ENCODE results near the gene DR1. TPM values are rescaled to one million over a fixed set of nuclear protein-coding genes. Genes with fewer than 3 reads are reported as not detected.

The DR1 gene
- total RNA-seq, 3 donors from 2014 or later, result 45.1 to 50.3 (median 47.4) TPM

DNA sequence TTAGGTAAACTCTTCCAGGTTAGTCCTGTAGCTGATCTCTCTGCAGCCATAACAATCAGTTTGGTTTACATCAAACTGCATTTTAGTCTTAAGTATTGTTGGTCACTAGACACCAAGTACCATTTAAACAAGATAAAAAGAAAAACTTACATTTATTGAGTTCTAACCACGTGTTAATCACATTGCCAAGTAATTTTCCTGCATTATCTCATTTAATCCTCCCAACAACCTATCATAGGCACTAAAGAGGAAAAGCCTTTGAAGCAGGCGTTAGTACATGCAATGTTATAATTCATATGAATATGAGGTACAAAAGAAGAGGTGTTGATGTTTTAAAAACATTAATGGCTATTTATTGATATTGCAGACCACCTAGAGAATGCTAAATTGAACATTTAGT is 9.0 kb downstream of the DR1 start:
- no peak overlapping the region for H3K4me3 ChIP-seq
- ATAC-seq (no peak), DNase-seq (no peak)
- no peaks in the 10 kb centered on the region for H3K36me3 ChIP-seq (ENCODE audit: low read depth)
- H3K4me1 ChIP-seq (ENCODE audit: low read depth), result peaks cover 21% of the 10 kb centered on the region
- intact Hi-C loops (cut with DNase I, micrococcal nuclease), result no loop called here
- no peaks in the 10 kb centered on the region for H3K9me3 ChIP-seq
- TF ChIP-seq CTCF (IDR thresholded peaks at IDR 0.05), result no peak

- no peaks in the 10 kb centered on the region for H3K9me3 ChIP-seq
- intact Hi-C loops (cut with DNase I, micrococcal nuclease), result no loop called here
- H3K4me3 ChIP-seq, result no peak overlapping the region
- peaks cover 14% of the 10 kb centered on the region for H3K4me1 ChIP-seq (ENCODE audit: low read depth)
- no peak for ATAC-seq
- no peak for TF ChIP-seq CTCF (IDR thresholded peaks at IDR 0.05)
- DNase-seq, result no peak
- no peaks in the 10 kb centered on the region for H3K36me3 ChIP-seq (ENCODE audit: low read depth)
These were observed 11.5 kb downstream of the DR1 start for GRCh38 chr1:93357242-93357641.

- Histone ChIP-seq H3K9me3 (no peaks in the 10 kb centered on the region), H3K4me1 (ENCODE audit: low read depth) (peaks cover 14% of the 10 kb centered on the region), H3K4me3 (no peak overlapping the region), H3K36me3 (ENCODE audit: low read depth) (no peaks in the 10 kb centered on the region)
- ATAC-seq (no peak), DNase-seq (no peak)
- intact Hi-C loops (cut with DNase I, micrococcal nuclease), result no loop called here
- no peak for TF ChIP-seq CTCF (IDR thresholded peaks at IDR 0.05)
These were observed 12.6 kb downstream of the DR1 start for GRCh38 chr1:93358293-93358692.

GRCh38 chr1:93360111-93360510 is 14.4 kb downstream of the DR1 start:
- no peak overlapping the region for H3K4me3 ChIP-seq
- intact Hi-C loops (cut with DNase I, micrococcal nuclease), result no loop called here
- H3K36me3 ChIP-seq (ENCODE audit: low read depth), result no peaks in the 10 kb centered on the region
- H3K4me1 ChIP-seq (ENCODE audit: low read depth), result peaks cover 11% of the 10 kb centered on the region
- DNase-seq (no peak), ATAC-seq (peak; percentile 32)
- H3K9me3 ChIP-seq, result no peaks in the 10 kb centered on the region
- no peak for TF ChIP-seq CTCF (IDR thresholded peaks at IDR 0.05)

DNA sequence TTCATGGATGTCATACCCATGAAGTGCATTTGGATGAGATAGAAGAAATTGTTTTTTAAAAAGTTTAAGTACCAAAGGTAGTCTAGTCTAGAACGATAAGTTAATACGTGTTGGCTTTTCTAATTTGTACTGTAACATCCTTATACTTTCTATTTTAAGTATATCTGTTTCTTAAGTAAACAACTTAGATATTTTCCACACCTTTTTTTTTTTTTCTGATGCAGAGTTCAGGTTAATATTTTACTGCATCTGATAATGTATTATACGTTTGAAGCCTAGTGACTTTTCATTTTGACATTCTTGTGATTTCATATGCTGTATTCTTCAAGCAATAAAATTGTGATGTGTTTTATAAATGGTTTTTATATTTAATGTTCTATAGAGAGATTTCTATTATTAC is 16.5 kb downstream of the DR1 start:
- Histone ChIP-seq H3K9me3 (no peaks in the 10 kb centered on the region), H3K4me3 (no peak overlapping the region), H3K36me3 (ENCODE audit: low read depth) (no peaks in the 10 kb centered on the region), H3K4me1 (ENCODE audit: low read depth) (peaks cover 11% of the 10 kb centered on the region)
- ATAC-seq (peak; percentile 56), DNase-seq (no peak)
- intact Hi-C loops (cut with DNase I, micrococcal nuclease), result no loop called here
- TF ChIP-seq CTCF (IDR thresholded peaks at IDR 0.05), result no peak

- TF ChIP-seq CTCF (IDR thresholded peaks at IDR 0.05), result no peak
- Histone ChIP-seq H3K4me3 (no peak overlapping the region), H3K36me3 (ENCODE audit: low read depth) (no peaks in the 10 kb centered on the region), H3K4me1 (ENCODE audit: low read depth) (peaks cover 5% of the 10 kb centered on the region), H3K9me3 (no peaks in the 10 kb centered on the region)
- no peak for DNase-seq
- intact Hi-C loops (cut with DNase I, micrococcal nuclease), result no loop called here
- no peak for ATAC-seq
These were observed 20.1 kb downstream of the DR1 start for GRCh38 chr1:93365813-93366212.
